Cerebellar cortex (tissue), 1 donor: ENCODE measurements around the gene KLK10.

Experiments used
- DNase-seq: peaks from one replicate; pipeline ENCODE4 v3.0.0-alpha.2; 2015; ENCODE audit warnings: low spot score

KLK10 gene

DNA sequence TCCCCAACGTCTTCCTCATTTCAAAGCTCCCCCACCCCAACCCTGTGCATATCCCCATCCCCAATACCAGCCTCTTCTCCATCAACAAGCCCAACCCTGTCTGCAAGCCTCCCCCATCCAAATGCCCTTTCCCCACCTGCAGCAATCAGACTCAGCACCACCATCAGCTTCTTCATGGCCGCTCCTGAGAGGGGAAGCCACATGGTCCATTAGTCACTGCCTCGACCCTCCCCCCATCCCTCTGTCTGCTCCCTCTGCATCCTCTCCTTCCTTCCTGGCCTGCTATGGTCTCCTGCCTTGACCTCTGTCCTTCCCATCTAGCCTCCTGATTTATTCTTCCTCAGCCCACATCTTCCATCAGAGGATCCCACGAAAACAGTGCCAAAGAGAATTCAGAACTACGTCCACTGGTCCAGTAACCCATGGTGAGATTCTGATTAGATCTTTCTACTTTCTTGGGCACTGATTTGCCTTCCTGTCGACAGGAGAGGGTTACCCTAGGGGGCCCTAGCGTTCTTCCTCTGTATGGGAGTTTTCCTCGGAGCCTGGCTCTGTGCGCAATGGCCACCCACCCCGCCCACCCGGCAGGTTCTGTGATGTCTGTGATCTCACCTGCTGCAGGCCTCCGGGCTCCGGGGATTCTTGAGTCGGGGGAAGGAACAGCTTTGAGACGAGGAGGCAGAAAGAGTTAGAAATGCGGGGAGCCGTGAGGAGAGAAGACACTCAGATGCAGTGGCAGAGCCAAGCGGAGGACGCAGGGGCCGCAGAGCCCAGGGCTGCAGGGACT is 51.4 kb downstream of the KLK10 start:
- no peak for DNase-seq

DNA sequence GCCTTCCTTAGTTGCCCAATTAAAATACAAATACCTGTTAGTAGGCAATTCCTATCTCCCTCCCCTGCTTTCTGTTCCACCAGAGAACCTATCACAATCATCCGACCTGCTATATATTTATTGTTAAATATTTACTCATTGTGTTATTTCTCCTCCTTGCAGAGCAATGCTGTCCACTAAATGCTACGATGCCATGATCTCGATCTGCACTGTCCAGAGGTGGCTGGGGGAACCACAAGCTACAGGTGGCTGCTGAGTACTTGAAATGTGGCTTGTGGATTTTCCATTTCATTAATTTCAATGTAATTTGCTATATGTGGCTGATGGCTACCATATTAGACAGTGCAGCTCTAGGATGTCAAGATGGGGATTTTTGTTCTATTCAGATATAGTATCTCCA is 55.2 kb downstream of the KLK10 start:
- DNase-seq: no peak

DNA sequence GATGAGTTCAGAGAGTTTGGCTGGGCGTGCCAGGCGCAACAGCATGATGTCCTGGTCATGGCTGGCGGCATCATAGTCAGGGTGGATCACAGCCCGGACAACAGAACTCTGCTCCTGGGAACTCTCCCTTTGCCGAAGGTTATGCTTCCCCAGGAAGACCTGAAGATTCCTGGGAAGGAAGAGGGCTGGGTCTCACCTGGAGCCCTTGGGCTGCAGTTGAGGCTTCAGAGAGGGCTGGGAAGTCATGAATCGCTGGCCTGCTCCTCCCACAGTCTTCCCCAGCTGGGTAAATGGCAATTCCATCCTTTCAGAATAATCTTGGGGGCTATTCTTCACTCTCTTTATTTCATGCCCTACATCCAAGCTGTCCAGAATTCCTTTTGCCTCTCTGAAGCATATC is 56.1 kb downstream of the KLK10 start:
- DNase-seq: no peak
